Measurements from ENCODE around the gene LITAF. TPM values are rescaled to one million over a fixed set of nuclear protein-coding genes. Genes with fewer than 3 reads are reported as not detected.
A peak's percentile ranks its signal among the peaks of the same experiment; 100 is the strongest.

Gene LITAF
- total RNA-seq, 6 donors from 2014 or later = 65.8 to 281 (median 113) TPM

GRCh38 chr16:11498683-11499082 is 88.0 kb downstream of the LITAF start:
- no peak for TF ChIP-seq EP300 (IDR thresholded peaks at IDR 0.05)
- no peak for TF ChIP-seq CTCF (IDR thresholded peaks at IDR 0.05)
- TF ChIP-seq POLR2A (IDR thresholded peaks at IDR 0.05) = no peak
- no peak for TF ChIP-seq POLR2AphosphoS5 (IDR thresholded peaks at IDR 0.05)
- peaks cover 21 to 33% (median 25%) of the 10 kb centered on the region in 4 donors for H3K4me1 ChIP-seq
- no peak overlapping the region for H3K4me3 ChIP-seq
- H3K36me3 ChIP-seq = no peaks in the 10 kb centered on the region
- 60 to 83% methylated on average over 5 to 6 of the region's 6 CpGs for WGBS, 2 donors
- no peaks in the 10 kb centered on the region for H3K27me3 ChIP-seq
- peak overlapping the region in 1 of 4 donors; percentile 77 for H3K27ac ChIP-seq
- H3K9me3 ChIP-seq = no peaks in the 10 kb centered on the region
- ATAC-seq (ENCODE audit: low FRiP score in 2 of 2) = no peak
- no peak for DNase-seq

DNA sequence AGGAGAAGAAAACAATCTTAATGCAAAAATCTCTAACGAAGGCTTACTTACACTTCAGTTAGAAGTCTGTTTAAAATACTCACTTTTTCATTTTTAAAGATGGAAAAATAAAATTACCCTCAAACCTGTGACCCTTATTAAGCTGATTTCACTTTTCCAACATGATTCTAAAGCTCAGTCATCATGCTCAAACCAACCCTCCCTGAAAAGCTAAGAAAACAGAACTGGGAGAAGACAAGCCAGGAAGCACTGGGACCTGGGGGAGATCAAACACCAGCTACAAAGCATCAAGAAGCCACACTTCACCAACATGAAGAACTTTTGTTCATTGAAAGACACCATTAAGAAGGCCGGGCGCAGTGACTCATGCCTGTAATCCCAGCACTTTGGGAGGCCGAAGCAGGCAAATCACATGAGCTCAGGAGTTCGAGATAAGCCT is 88.8 kb downstream of the LITAF start:
- WGBS, 2 donors = 53 to 56% methylated on average over 5 of the region's 5 CpGs
- Histone ChIP-seq H3K4me3 (no peak overlapping the region), H3K27ac (peak overlapping the region; percentile 31 to 82 (median 58)), H3K36me3 (no peaks in the 10 kb centered on the region), H3K9me3 (no peaks in the 10 kb centered on the region), H3K27me3 (no peaks in the 10 kb centered on the region), H3K4me1 (peaks cover 21 to 33% (median 25%) of the 10 kb centered on the region in 4 donors)
- ATAC-seq (ENCODE audit: low FRiP score in 2 of 2) (no peak), DNase-seq (peak in 1 of 2 donors; percentile 52)
- TF ChIP-seq CTCF (IDR thresholded peaks at IDR 0.05) (no peak), POLR2A (IDR thresholded peaks at IDR 0.05) (no peak), POLR2AphosphoS5 (IDR thresholded peaks at IDR 0.05) (no peak), EP300 (IDR thresholded peaks at IDR 0.05) (no peak)

Other genes starting within 250 kb of the LITAF start
- gene RMI2, start 241.5 kb downstream of the LITAF start, total RNA-seq = 1 to 10 TPM; 2.6 to 6.3 (median 2.7) TPM
- gene SNN, start 81.5 kb upstream of the LITAF start, total RNA-seq = 10 to 100 TPM; 14.7 to 29.8 (median 26.1) TPM
- gene TXNDC11, start 155.9 kb upstream of the LITAF start, total RNA-seq = 100 to 1,000 TPM in 5 of 6 donors, 10 to 100 TPM in 1; 81.2 to 148 (median 117) TPM
- gene ZC3H7A, start 210.3 kb upstream of the LITAF start, total RNA-seq = 100 to 1,000 TPM in 2 of 6 donors, 10 to 100 TPM in 4; 52.7 to 142 (median 64.7) TPM